Umbilical cord (tissue), 2 donors: ENCODE data around the gene THEM4. TPM values are rescaled to one million over a fixed set of nuclear protein-coding genes. Genes with fewer than 3 reads are reported as not detected.
"Not testable (repeated sequence)": the region's sequence is repeated elsewhere in the genome, so short reads cannot be mapped to it uniquely, and the experiment has no call there.

Experiments used
- DNase-seq: peaks from one replicate; pipeline ENCODE4 v3.0.0-alpha.2; 2015; ENCODE audit warnings: low spot score
- total RNA-seq: library from RNA; depleted of rRNA; stranded (reverse); fragments of >200 nt; gene quantifications from one replicate; pipeline ENCODE4 v1.2.3, GENCODE V29; 2014; ENCODE audit warnings: low replicate concordance; ENCODE audit not compliant: insufficient read depth

Gene THEM4
- total RNA-seq, 1 donor from 2014 or later: 10.1 TPM

DNA sequence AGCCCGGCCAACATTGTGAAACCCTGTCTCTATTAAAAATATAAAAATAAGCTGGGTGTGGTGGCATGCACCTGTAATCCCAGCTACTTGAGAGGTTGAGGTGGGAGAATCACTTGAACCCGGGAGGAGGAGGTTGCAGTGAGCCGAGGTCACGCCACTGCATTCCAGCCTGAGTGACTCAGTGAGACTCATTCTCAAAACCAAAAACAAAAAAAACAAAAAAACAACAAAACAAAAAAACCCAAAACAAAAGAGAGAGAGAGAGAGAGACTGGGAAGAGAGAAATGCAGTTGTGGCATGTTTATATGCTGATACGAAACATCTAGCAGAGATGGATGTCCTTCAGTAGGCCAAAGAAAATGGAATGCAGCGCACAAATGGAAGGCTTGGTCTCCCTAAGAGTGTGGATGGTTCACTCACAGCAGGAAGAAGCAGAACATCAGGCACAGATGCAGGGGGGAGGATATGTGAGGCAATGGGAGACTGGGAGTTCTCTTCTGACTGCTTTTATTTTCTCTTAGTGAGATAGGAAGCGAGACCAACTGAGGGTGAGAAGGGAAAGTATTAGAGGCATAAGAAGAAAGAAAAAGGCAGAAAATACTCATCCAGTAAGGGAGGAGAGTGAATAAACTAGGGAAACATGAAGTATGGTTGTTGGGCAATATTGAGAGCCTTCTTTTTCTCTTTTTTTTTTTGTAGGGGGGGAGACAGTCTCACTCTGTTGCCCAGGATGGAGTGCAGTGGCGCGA, 16.0 kb downstream of the THEM4 start:
- no peak for DNase-seq

DNA sequence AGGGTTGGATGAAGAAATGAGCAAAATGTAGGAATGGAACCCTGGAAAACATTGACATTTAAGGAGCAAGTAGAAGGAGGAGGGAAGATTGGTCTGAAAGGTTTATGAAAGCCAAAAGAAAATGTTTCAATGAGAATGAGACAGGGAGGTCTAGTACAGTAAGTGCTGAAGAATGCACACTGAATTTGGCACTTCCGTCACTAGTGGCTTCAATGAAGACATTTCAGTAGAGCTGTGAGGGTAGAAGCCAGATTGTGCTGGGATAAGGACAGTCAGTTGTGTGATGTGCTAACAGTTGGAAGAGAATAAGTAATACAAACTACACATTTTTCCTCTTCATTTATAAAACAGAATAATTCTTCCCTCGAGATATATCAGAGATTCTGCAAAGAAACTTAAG, 17.1 kb downstream of the THEM4 start:
- no peak for DNase-seq

DNA sequence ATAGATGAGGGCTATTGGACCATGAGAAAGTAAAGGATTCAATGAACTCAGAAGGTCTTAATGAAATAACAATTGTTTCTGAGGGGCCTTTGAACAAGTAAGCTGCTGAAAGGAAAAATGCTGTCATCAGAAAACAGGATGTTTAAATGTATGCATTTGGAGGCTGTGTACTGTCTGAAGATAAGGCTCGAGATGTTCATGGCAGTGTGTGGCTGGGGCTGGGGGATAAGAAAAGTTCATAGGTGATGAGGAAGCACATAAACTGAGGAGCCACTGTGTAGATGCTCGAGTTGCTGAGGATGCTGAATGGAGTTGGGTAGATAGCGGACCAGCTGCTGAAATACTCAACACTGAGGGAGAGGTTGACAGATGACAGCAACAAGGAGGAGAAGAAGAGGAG, 17.8 kb downstream of the THEM4 start:
- no peak for DNase-seq

DNA sequence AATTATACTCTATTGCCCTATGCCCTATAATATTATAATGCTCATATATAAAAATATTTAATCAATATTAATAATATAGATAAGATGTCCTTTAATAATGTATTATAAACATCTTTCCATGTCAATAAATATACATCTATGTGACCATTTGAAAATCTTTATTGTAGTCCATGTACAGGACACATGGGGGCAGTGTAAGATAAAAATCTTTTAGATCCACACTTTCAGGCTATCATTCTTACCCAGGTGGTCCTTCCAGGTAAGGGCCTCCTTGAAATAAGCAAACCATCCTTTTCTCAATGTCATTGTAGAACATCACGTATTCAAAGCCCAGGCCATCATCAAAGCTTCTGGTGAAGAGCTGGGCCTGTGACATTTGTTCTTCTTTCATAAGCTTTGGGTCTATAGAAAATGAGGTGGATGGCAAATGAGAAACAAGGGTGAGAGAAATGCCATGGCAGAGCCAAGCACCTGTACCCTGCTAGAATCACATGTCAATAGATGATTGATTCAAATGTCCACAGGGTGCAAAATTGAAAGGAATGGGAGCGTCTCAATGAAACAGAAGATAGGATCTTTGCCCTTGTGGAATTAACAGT, 20.2 kb downstream of the THEM4 start:
- no peak for DNase-seq

DNA sequence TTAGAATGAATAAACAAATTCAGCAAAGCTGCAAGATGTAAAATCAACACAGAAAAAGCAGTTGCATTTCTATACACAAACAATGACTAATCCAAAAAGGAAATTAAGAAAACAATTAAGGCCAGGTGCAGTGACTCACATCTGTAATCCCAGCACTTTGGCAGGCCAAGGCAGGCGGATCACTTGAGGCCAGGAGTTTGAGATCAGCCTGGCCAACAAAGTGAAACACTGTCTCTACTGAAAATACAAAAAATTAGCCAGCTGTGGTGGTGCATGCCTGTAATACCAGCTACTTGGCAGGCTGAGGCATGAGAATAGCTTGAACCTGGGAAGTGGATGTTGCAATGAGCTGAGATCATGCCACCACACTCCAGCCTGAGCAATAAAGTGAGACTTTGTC, 22.3 kb downstream of the THEM4 start:
- no peak for DNase-seq

DNA sequence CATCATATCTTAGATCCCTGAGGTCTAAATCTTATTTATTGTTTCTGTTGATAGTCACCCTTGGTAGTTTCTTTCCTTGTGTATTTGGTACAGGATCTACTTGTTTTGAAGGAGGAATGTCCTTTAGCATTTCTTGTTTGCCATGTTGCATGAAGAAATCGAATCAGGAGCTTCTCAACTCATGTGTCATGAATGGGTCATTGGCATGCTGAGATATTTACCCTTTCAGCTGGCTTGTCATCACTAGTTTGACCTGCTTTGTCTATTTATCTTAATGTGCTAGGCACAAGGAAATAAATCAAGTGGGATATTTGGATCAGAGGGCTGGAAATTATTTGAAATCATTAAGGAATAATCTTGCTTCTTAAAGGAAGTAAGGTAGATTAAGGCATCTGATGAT, 23.8 kb downstream of the THEM4 start:
- DNase-seq: no peak

DNA sequence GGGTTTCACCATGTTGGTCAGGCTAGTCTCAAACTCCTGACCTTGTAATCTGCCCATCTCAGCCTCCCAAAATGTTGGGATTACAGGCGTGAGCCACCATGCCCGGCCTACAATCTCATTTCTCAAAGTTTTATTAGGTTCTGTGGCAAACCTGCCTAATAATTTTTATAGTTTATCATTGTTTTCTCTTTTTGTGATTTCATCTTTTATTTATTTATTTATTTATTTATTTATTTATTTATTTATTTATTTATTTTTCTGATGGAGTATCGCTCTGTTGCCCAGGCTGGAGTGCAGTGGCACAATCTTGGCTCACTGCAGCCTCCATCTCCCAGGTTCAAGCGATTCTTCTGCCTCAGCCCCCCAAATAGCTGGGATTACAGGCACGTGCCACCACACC, 24.4 kb downstream of the THEM4 start:
- not testable (repeated sequence) for DNase-seq

DNA sequence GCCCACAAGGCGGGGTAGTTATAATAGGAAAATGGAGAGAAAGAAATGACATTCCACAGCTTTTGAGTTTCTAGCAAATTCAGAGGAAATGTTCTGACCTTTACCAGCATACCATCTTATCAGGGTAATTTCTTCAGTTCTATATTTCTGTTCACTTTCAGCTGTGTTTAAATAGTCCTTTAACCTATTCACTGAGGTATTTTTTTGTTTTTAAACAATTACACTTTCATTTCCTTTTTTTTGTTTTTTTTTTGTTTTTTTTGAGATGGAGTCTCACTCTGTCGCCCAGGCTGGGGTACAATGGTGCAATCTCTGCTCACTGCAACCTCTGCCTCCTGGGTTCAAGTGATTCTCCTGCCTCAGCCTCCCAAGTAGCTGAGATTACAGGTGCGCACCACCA, 24.9 kb downstream of the THEM4 start:
- DNase-seq: not testable (repeated sequence)

DNA sequence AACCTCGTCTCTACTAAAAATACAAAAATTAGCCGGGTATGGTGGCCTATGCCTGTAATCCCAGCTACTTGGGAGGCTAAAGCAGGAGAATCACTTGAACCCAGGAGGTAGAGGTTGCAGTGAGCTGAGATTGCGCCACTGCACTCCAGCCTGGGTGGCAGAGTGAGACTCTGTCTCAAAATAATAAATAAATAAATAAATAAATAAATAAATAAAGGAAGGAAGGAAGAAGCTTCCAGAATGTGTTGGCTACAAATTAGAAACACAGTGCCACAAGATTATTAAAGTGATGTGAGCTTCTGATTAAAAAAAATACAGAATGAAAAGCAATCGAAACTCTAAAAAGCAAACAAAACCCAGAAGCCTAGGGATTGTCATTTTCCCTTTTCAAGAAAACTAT, 25.4 kb downstream of the THEM4 start:
- not testable (repeated sequence) for DNase-seq

DNA sequence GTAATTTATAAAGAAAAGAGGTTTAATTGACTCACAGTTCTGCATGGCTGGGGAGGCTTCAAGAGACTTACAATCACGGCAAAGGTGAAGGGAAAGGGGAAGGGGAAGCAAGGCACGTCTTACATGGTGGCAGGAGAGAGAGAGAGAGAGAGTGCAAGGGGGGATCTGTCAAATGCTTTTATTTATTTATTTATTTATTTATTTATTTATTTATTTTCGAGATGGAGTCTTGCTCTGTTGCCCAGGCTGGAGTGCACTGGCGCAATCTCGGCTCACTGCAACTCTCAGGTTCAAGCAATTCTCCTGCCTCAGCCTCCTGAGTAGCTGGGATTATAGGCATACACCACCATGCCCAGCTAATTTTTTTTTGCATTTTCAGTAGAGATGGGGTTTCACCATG, 26.4 kb downstream of the THEM4 start:
- not testable (repeated sequence) for DNase-seq

DNA sequence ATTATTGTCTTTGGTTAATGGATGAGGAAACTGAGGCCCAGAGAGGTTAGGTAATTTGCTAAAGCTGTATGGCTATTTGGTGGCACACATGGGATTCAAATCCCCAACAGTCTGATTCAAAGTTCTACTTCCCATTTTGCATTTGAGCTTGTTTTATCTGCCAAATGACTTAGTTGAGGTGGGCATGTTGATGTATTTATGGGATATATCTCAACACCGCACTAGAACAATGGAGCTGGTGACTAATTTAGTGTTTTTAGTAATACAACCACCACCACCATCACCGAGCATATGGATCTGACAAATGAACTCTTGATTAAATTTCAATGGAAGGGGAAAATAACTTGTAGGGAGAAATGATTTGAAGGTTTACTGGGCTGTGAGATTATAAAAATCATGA, 26.8 kb downstream of the THEM4 start:
- DNase-seq: no peak

DNA sequence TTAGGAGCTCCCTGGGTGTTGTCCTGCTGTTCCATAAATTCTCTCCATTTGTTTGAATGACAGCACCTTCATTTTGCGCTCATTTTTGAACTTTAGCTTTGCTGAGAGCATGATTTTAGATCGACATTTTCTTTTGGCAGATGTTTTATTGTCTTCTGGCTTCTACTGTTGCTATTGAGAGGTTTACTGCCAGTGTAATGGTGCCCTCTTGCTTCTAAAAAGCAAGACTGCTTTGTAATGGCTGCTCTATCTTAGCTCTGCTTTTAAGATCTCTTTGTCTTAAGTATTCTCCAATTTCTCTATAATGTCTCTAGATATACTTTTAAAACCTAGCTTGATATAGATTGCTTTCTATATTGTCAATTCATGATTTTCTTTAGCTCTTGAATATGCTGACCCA, 27.8 kb downstream of the THEM4 start:
- no peak for DNase-seq

DNA sequence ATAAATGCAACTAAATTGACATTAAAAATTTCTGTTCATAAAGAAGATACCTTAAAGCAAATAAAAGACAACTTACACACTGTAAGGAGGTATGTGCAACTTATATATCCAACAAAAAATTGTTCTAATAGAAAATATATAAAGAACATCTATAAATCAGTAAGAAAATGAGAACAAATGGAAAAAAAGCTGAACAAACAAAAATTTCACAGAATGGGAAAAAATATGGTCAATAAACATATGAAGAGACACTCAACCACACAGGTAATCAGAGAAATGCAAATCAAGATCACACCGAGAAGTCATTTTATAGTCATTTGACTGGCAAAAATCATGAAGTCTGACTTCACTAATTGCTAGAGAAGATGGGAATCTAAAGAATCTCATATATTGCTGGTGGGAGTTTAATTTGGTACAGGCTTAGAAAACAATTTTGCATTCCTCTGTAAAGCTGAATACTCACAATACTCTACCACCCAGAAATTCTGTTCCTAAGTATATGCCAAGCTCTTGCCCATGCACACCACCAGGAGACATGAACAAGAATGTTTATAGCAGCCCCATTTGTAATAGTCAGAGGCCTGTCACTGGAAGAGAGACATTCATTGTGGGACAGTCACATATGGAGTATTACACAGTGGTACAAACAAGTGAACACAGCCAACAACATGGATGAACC, 33.8 kb downstream of the THEM4 start:
- DNase-seq: no peak

DNA sequence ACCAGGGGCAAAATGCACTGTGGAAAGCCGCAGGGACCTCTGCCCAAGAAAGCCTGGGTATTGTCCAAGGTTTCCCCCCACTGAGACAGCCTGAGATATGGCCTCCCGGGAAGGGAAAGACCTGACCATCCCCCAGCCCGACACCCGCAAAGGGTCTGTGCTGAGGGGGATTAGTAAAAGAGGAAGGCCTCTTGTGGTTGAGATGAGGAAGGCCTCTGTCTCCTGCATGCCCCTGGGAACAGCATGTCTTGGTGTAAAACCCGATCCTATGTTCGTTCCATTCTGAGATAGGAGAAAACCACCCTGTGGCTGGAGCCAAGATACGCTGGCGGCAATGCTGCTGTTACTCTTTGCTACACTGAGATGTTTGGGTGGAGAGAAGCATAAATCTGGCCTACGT, 36.5 kb downstream of the THEM4 start:
- DNase-seq: not testable (repeated sequence)

DNA sequence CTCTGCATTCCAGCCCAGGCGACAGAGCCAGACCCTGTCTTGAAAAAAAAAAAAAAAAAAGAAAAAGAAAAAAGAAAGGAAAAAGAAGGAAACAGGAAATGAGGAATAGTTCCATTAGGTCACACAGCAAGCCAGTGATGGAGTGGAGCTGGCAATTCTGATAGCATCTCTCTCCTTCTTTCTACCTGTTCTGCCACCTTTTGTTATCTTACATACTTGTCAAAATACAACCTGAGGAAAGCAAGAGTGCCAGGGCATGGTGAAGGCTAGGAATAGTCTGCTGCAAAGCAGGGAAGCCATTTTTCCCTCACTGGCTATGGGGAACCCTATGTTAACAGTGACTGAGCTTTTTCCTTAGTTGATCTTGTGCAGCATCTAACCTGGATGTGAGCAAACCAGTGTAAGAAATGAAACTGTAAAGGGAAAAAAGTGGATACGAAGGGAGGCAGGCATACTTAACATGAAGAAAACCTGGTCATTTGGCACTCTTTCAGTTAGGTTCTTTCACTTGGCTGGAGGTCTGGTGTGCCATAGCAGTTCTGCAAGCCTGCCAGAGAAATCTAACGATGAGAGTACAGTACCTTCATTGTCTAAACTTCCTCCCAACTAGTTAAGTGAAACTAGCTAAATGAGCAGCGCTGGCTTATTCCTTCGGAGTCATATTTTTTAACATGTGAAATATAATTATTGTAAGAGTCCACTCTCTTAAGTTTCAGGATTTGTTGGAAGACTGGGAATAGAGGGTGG, 37.9 kb downstream of the THEM4 start:
- DNase-seq: no peak

DNA sequence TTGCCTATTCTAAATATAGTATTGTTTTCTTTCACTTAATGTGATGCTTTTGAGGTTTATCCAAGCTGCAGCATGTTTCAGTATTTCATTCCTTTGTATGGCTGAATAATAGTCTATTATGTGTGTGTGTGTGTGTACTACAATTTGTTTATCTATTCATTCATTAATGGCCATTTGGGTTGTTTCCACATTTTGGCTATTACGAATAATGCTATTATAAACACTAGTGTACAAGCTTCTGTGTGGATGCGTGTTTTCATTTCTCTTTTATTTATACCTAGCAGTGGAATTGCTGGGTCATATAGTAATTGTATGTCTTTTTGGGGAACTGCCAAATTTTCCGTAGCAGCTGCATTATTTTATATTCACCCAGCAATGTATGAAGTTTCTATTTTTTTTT, 40.8 kb downstream of the THEM4 start:
- no peak for DNase-seq

DNA sequence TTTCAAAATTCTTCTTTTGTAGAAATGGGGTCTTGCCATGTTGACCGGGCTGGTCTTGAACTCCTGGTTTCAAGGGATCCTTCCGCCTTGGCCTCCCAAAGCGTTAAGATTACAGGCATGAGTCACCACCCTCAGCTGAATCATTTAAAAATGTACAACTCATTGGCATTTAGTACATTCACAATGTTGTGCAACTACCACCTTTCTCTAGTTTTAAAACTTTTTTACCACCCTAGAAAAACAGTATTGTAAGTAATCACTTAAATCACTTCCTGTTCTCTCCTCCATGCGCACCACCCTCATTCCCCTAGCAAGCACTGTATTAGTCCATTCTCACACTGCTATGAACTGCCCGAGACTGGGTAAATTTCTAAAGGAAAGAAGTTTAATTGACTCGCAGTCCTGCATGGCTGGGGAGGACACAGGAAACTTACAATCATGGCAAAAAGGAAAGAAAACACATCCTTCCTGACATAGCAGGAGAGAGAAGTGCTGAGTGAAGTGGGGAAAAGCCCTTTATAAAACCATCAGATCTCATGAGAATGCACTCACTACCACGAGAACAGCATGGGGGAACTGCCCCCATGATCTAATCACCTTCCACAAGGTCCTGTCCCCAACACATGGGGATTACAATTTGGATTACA, 41.4 kb downstream of the THEM4 start:
- no peak for DNase-seq

DNA sequence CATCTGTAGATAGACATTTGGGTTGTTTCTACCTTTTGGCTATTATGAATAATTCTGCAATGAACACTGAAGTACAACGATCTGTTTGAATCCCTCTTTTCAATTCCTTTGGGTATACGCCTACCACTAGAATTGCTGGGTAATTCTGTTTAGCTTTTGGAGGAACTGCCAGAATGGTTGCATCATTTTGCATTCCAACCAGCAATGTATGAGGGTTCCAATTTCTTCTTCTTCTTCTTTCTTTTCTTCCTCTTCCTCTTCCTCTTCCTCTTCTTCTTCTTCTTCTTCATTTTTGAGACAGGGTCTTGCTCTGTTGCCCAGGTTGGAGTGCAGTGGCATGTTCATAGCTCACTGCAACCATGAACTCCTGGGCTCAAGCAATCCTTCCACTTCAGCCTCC, 42.0 kb downstream of the THEM4 start:
- no peak for DNase-seq

DNA sequence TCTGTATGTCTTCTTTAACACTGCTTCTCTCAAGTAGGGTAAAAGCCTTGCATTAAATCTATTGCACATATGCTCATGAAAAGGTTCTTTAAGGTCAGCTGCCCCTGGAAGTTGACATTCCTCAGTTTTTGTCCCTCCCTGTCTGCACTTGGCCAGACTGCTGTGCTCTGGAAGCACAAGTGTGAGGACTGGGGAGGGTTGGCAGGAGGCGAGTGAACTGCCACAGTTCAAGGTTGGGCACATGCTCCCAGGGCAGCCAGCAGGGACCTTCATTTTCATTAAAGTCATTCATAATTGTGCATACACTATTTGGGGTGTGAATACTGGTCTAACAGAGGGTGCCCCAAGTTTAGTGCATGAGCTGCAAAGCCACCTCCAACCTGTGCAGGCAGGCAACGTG, 44.9 kb downstream of the THEM4 start:
- DNase-seq: no peak

DNA sequence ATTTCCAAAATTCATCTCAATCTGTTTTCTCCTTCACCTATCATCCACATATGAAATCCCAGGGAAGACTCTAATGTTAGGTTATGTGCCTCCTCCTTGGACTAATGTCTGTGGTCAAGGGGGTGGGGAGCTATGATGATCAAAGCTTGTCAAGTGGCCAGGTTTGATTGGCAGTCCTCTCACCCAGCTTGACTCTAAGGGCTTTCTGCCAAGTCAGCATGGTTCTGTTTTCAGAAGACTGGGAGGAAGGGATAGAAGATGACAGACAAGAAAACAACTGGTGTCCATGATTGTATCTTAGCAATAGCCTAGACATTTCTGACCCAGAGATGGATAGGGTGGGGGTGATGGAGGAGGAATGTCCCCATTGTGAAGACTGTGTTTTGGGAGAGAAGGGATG, 46.7 kb downstream of the THEM4 start:
- DNase-seq: no peak

DNA sequence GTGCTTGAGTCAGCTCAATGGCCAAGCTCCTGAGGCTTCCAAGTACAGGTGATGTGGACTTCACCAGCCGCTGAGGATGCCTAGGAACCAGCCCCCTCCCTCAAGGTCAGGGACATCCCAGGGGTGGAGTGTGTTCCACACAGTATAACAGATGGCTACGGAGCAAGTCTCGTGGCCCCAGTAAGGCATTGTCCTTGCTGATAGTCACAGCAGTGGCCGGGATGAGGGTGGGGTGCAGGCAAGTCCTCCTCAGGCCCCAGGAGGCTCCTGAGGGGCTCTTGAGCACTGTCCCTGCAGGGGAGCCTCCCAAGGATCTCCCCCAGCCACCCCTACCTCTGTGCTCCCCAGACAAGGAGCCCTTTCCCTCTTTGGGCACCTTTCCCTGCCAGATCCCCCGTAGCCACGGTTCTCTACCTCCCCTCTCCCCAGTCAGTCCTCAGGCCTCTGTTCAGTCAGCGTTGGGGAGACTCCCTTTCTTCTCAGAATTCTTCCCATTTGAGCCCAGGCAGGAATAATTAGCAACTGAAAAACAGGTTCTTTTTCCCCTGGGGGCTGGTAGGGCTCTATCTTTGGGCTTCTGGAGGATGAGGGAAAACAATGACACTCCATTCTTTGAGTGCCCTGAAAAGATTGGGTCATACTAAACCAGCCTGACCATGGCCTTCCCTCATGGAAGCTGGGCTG, 48.7 kb downstream of the THEM4 start:
- DNase-seq: no peak
